GM18508 (cell line): ENCODE measurements around the gene ZNHIT6.

Experiments used
- ATAC-seq: cut with Tn5 transposase; IDR thresholded peaks from one replicate; pipeline ENCODE4 v1.9.1; 2021; ENCODE audit warnings: moderate number of reproducible peaks; ENCODE audit not compliant: insufficient read depth, unreplicated experiment

ZNHIT6 gene

DNA sequence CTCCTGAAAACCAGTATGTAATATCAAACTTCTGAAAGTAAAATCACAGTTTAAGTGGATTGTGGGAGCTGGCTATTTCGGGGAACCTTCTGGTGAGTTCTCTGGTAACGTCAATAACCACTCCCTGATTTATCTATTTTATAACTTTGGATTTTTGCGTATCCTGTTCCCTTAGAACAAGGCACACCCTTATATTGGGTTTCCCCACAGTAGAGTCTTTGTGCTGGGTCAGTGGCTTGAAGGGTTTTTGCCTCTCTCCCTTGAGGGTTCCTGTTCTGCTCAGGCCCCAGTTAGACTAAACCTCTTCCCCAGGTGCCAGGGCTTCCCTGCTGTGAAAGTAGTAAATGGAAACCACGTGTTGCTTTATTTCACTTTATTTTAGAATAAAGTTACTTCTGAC is 106.3 kb downstream of the ZNHIT6 start:
- no peak for ATAC-seq

DNA sequence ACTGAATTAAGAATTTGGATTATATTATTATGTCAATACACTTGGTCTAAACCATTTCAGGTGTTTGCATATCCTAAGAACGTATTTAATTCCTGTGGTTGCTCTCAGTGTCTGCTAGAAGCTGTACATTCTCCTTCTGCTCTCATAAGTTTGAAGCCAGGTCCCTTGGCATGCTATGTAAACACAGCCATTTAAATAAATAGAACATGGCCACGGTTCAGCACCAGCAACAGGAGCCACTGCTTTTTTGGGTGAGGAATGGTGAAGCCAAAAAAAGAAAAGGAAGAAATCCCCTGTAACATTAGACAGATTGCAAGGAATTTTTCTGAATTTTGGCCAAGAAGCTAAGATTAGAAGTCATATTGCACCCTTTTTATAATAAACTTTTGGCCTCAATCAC is 108.6 kb downstream of the ZNHIT6 start:
- ATAC-seq = no peak
